ENCODE data around the gene CPT1C.

GRCh38 chr19:49761625-49762311 is 70.9 kb downstream of the CPT1C start:
- TF ChIP-seq, protein P1, sequence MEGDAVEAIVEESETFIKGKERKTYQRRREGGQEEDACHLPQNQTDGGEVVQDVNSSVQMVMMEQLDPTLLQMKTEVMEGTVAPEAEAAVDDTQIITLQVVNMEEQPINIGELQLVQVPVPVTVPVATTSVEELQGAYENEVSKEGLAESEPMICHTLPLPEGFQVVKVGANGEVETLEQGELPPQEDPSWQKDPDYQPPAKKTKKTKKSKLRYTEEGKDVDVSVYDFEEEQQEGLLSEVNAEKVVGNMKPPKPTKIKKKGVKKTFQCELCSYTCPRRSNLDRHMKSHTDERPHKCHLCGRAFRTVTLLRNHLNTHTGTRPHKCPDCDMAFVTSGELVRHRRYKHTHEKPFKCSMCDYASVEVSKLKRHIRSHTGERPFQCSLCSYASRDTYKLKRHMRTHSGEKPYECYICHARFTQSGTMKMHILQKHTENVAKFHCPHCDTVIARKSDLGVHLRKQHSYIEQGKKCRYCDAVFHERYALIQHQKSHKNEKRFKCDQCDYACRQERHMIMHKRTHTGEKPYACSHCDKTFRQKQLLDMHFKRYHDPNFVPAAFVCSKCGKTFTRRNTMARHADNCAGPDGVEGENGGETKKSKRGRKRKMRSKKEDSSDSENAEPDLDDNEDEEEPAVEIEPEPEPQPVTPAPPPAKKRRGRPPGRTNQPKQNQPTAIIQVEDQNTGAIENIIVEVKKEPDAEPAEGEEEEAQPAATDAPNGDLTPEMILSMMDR (IDR thresholded peaks at IDR 0.05), result no peak
- TF ChIP-seq EZH2 (IDR thresholded peaks at IDR 0.05; ENCODE audit: borderline replicate concordance, insufficient read depth, low read depth, low read length, poor library complexity, severe bottlenecking), result no peak
